Epithelial cell of esophagus (primary cell): ENCODE data around the gene PBX3.

Experiments
- DNase-seq: peaks from one replicate; pipeline ENCODE4 v3.0.0; 2010; ENCODE audit warnings: low read depth
- H3K4me3 ChIP-seq: 2 replicates; pipeline ENCODE4 v1.5.1; 2011; ENCODE audit warnings: mild to moderate bottlenecking, low read length, control low read depth
- CTCF ChIP-seq: IDR thresholded peaks from 2 replicates; pipeline ENCODE4 v1.5.1; 2011; ENCODE audit warnings: low read depth, mild to moderate bottlenecking, low read length, control low read depth, inconsistent platforms; ENCODE audit not compliant: insufficient read depth; ENCODE audit errors: missing control alignments

The PBX3 gene

DNA sequence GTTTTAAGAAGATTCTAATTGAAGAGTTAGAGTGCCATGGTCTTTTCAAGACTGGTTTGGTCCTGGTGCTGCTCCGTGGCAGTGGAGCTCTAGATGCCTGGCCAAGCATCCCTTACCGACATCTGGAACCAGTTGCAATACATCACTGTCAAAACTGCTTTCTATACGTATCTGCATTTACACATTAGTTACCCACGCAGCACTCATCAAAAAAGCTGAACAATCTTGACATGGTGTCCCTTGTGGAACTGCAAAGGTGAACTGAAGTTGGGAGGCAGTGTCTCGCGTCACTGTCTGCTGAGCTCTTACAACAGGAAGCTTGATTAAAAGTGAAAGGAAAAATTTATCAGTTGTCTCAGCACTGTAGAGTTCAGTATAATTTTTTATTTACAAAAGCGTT lies 82.6 kb downstream of the PBX3 start:
- DNase-seq: no peak
- no peak for TF ChIP-seq CTCF
- no peak overlapping the region for H3K4me3 ChIP-seq

GRCh38 chr9:125831054-125831453 lies 83.9 kb downstream of the PBX3 start:
- no peak for TF ChIP-seq CTCF
- no peak for DNase-seq
- no peak overlapping the region for H3K4me3 ChIP-seq

- no peak for DNase-seq
- no peak for TF ChIP-seq CTCF
- H3K4me3 ChIP-seq: no peak overlapping the region
These were observed 84.4 kb downstream of the PBX3 start for GRCh38 chr9:125831616-125832015.

- DNase-seq: no peak
- TF ChIP-seq CTCF: no peak
- H3K4me3 ChIP-seq: no peak overlapping the region
These were observed 88.5 kb downstream of the PBX3 start for GRCh38 chr9:125835655-125836054.

GRCh38 chr9:125839317-125839716 lies 92.1 kb downstream of the PBX3 start:
- no peak overlapping the region for H3K4me3 ChIP-seq
- DNase-seq: no peak
- TF ChIP-seq CTCF: no peak

- no peak for DNase-seq
- H3K4me3 ChIP-seq: no peak overlapping the region
- no peak for TF ChIP-seq CTCF
These were observed 94.3 kb downstream of the PBX3 start for GRCh38 chr9:125841444-125841843.

DNA sequence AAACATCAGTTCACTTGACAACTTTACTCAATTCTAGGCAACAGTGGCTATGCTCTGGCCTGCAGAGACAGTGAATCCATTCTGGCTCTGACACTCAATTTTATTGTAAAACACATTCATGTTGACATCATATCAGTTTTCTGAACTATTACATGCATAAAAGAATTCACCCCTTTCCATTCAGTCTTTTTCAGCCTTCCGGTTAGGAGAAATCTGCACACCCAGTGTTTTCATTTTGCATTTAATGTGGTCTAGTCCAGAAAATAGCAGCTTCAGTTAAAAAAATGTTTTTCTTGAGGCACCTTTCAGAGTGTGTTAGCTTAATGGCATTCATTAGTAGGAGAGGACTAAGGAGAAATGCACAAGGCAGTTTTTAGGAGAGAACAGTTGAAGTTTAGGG lies 95.1 kb downstream of the PBX3 start:
- H3K4me3 ChIP-seq: no peak overlapping the region
- DNase-seq: no peak
- TF ChIP-seq CTCF: no peak
